ENCODE results near the gene GRIK3.

GRIK3 gene

GRCh38 chr1:36846357-36846756, 188.0 kb downstream of the GRIK3 start:
- DNase-seq = no peak

- DNase-seq = no peak
These were observed 188.5 kb downstream of the GRIK3 start for GRCh38 chr1:36845802-36846201.

- DNase-seq = no peak
These were observed 189.4 kb downstream of the GRIK3 start for GRCh38 chr1:36844917-36845316.

- no peak for DNase-seq
These were observed 190.3 kb downstream of the GRIK3 start for GRCh38 chr1:36843906-36844610.

- DNase-seq = no peak
These were observed 191.3 kb downstream of the GRIK3 start for GRCh38 chr1:36843027-36843426.

- no peak for DNase-seq
These were observed 191.9 kb downstream of the GRIK3 start for GRCh38 chr1:36842448-36842847.

GRCh38 chr1:36839485-36839884, 194.8 kb downstream of the GRIK3 start:
- no peak for DNase-seq

- DNase-seq = no peak
These were observed 195.4 kb downstream of the GRIK3 start for GRCh38 chr1:36838888-36839287.

- no peak for DNase-seq
These were observed 197.4 kb downstream of the GRIK3 start for GRCh38 chr1:36836916-36837315.

- no peak for DNase-seq
These were observed 198.0 kb downstream of the GRIK3 start for GRCh38 chr1:36836196-36836883.

- DNase-seq = no peak
These were observed 198.6 kb downstream of the GRIK3 start for GRCh38 chr1:36835696-36836095.

- no peak for DNase-seq
These were observed 199.2 kb downstream of the GRIK3 start for GRCh38 chr1:36835017-36835695.

- DNase-seq = no peak
These were observed 199.7 kb downstream of the GRIK3 start for GRCh38 chr1:36834586-36834985.

- no peak for DNase-seq
These were observed 203.0 kb downstream of the GRIK3 start for GRCh38 chr1:36831186-36831810.

GRCh38 chr1:36829961-36830360, 204.4 kb downstream of the GRIK3 start:
- DNase-seq = no peak

- DNase-seq = no peak
These were observed 205.2 kb downstream of the GRIK3 start for GRCh38 chr1:36829066-36829465.

GRCh38 chr1:36825226-36825625, 209.1 kb downstream of the GRIK3 start:
- DNase-seq = no peak

- no peak for DNase-seq
These were observed 209.9 kb downstream of the GRIK3 start for GRCh38 chr1:36824390-36824861.

- DNase-seq = no peak
These were observed 211.7 kb downstream of the GRIK3 start for GRCh38 chr1:36822648-36823047.

- no peak for DNase-seq
These were observed 212.9 kb downstream of the GRIK3 start for GRCh38 chr1:36821386-36821785.

GRCh38 chr1:36818771-36819170, 215.5 kb downstream of the GRIK3 start:
- no peak for DNase-seq

GRCh38 chr1:36816348-36816747, 218.0 kb downstream of the GRIK3 start:
- no peak for DNase-seq

- DNase-seq = no peak
These were observed 219.5 kb downstream of the GRIK3 start for GRCh38 chr1:36814774-36815173.
